PC-3 (cell line): Measurements from ENCODE around the gene MRPS25. TPM values are rescaled to one million over a fixed set of nuclear protein-coding genes. Genes with fewer than 3 reads are reported as not detected.

Experiments used
- ATAC-seq: fragments of 200-7000 bp; cut with Tn5 transposase; 2 replicates; pipeline ENCODE4 v1.9.1; 2020; ENCODE audit warnings: mild to moderate bottlenecking, moderate library complexity
- BruUV-seq: library from RNA; stranded (reverse); fragments of 400-500 nt; replicated peaks from 2 replicates; lab custom pipeline; 2021; lab: Mats Ljungman, UMichigan
- CTCF ChIA-PET: fragments of 300-600 bp; sonication (Branson Sonifier 250); formaldehyde crosslinking; loops from one replicate; lab custom pipeline; 2022; ENCODE audit warnings: antibody characterized with exemption; lab: Charles Lee
- POLR2A ChIA-PET: fragments of 300-600 bp; sonication (Branson Sonifier 250); formaldehyde crosslinking; loops from one replicate; lab custom pipeline; 2022; ENCODE audit warnings: antibody characterized with exemption; ENCODE audit not compliant: unreplicated experiment; lab: Charles Lee
- DNase-seq: peaks from one replicate; pipeline ENCODE4 v3.0.0-alpha.2; 2015
- H2AFZ ChIP-seq: fragments of 300-600 bp; sonication (generic); 2 replicates; pipeline ENCODE4 v1.6.0; 2016; ENCODE audit warnings: antibody characterized with exemption, low read length
- H3F3A ChIP-seq: fragments of 300-600 bp; sonication (generic); one replicate; pipeline ENCODE4 v1.6.0; 2017; ENCODE audit warnings: antibody characterized with exemption, low read length, control low read depth, mild to moderate bottlenecking; ENCODE audit not compliant: unreplicated experiment
- H3K27ac ChIP-seq: fragments of 300-600 bp; sonication (generic); 2 replicates; pipeline ENCODE4 v1.5.1; 2016; ENCODE audit warnings: mild to moderate bottlenecking, low read length
- H3K27me3 ChIP-seq: fragments of 300-600 bp; sonication (generic); 2 replicates; pipeline ENCODE4 v1.6.1; 2016; ENCODE audit warnings: low read length, mixed read lengths
- H3K36me3 ChIP-seq: fragments of 300-600 bp; sonication (generic); 2 replicates; pipeline ENCODE4 v1.6.1; 2016; ENCODE audit warnings: low read depth, mixed run types, low read length, mixed read lengths
- H3K4me1 ChIP-seq: fragments of 300-600 bp; sonication (generic); 2 replicates; pipeline ENCODE4 v1.5.1; 2016; ENCODE audit warnings: low read length; ENCODE audit not compliant: insufficient read depth
- H3K4me2 ChIP-seq: fragments of 300-600 bp; sonication (generic); 2 replicates; pipeline ENCODE4 v1.6.0; 2016; ENCODE audit warnings: low read length
- H3K4me3 ChIP-seq: fragments of 300-600 bp; sonication (generic); 2 replicates; pipeline ENCODE4 v1.5.1; 2016; ENCODE audit warnings: mild to moderate bottlenecking, low read length, mixed read lengths
- H3K79me2 ChIP-seq: fragments of 300-600 bp; sonication (generic); 2 replicates; pipeline ENCODE4 v1.6.1; 2017; ENCODE audit warnings: low read length, mixed read lengths
- H3K9ac ChIP-seq: fragments of 300-600 bp; sonication (generic); 2 replicates; pipeline ENCODE4 v1.6.0; 2016; ENCODE audit warnings: mild to moderate bottlenecking, low read length
- H3K9me2 ChIP-seq: fragments of 300-600 bp; sonication (generic); replicated peaks from 2 replicates; pipeline ENCODE4 v1.6.1; 2016; ENCODE audit warnings: mixed run types, low read length, mixed read lengths
- H3K9me3 ChIP-seq: fragments of 300-600 bp; sonication (generic); 2 replicates; pipeline ENCODE4 v1.6.1; 2016; ENCODE audit warnings: low read length, mixed read lengths
- H4K20me1 ChIP-seq: fragments of 300-600 bp; sonication (generic); 2 replicates; pipeline ENCODE4 v1.6.1; 2016; ENCODE audit warnings: low read length, mixed read lengths
- EZH2 ChIP-seq: fragments of 300-600 bp; sonication (generic); IDR thresholded peaks from one replicate; pipeline ENCODE4 v1.6.1; 2017; ENCODE audit warnings: antibody characterized with exemption, mild to moderate bottlenecking, low read length; ENCODE audit not compliant: unreplicated experiment
- EZH2phosphoT487 ChIP-seq: fragments of 300-600 bp; sonication (generic); IDR thresholded peaks from 2 replicates; pipeline ENCODE4 v1.6.1; 2018; ENCODE audit warnings: mild to moderate bottlenecking, antibody characterized with exemption, low read length, borderline replicate concordance
- intact Hi-C: fragments of 100-400 bp; cut with micrococcal nuclease; formaldehyde crosslinking; loops from 2 replicates; pipeline ENCODE4 v1.9.0; 2023
- total RNA-seq: library from RNA; depleted of rRNA; stranded (reverse); fragments of >200 nt; gene quantifications from 2 replicates; pipeline ENCODE4 v1.2.3, GENCODE V29; 2014
- TF ChIP-seq, protein P1 (sequence below): fragments of 300-600 bp; sonication (generic); conservative IDR thresholded peaks from 2 replicates; pipeline ENCODE4 v1.5.1; 2017; ENCODE audit warnings: antibody characterized with exemption, low read depth, mild to moderate bottlenecking, low read length

The MRPS25 gene
- total RNA-seq, 1 experiment from 2014 or later, result 42.9 TPM

DNA sequence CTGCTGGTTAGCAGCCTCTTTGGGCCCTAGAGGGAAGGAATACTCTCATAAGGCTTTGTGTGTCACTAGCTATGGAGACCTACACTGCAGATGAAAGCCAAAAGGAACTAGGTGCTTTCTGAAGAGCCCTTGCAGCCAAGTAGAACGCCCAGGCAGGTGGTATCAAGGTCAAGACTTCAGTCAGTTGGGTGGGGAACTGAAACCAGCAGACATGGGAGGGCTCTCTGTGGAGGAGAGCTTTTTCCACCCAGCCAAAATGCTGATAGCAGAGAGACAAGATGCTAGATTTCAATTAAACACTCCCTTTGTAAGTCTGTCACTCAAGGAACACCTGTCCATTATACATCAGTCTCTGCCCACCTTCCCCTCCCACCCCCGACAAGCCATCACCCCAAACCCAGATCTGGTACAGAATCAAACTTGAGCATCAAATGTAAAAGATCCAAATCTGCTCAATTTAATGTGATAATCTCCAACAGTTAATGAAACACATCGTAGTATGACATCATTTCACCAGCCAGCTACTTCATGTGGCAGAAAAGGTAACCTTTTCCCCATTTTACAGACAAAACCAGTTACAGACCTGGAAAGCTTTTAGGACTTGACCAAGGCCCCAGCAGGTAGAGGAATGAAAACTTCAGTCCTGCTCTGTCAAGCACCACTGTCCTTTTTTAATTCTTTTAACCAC lies 14.6 kb downstream of the MRPS25 start:
- ATAC-seq, result no peak
- H3K4me3 ChIP-seq, result no peak overlapping the region
- H3K9ac ChIP-seq, result no peak overlapping the region
- H3K27ac ChIP-seq, result no peak overlapping the region
- ChIA-PET CTCF (no interaction called here), POLR2A (no interaction called here)
- H3K36me3 ChIP-seq, result peaks cover 96% of the 10 kb centered on the region
- BruUV-seq, result TSS peak; percentile 3
- no peaks in the 10 kb centered on the region for H3K27me3 ChIP-seq
- H3K9me2 ChIP-seq, result no peaks in the 10 kb centered on the region
- H4K20me1 ChIP-seq, result peaks cover 27% of the 10 kb centered on the region; the same call in 1 of the 2 replicates
- H3K4me2 ChIP-seq, result no peak overlapping the region
- DNase-seq, result no peak
- no peaks in the 10 kb centered on the region for H3K9me3 ChIP-seq
- peaks cover 55% of the 10 kb centered on the region for H3K79me2 ChIP-seq
- peaks cover 2% of the 10 kb centered on the region for H3F3A ChIP-seq
- H3K4me1 ChIP-seq, result no peaks in the 10 kb centered on the region
- H2AFZ ChIP-seq, result no peak overlapping the region
- no peak for TF ChIP-seq EZH2
- no peak for TF ChIP-seq EZH2phosphoT487
- TF ChIP-seq, protein P1, sequence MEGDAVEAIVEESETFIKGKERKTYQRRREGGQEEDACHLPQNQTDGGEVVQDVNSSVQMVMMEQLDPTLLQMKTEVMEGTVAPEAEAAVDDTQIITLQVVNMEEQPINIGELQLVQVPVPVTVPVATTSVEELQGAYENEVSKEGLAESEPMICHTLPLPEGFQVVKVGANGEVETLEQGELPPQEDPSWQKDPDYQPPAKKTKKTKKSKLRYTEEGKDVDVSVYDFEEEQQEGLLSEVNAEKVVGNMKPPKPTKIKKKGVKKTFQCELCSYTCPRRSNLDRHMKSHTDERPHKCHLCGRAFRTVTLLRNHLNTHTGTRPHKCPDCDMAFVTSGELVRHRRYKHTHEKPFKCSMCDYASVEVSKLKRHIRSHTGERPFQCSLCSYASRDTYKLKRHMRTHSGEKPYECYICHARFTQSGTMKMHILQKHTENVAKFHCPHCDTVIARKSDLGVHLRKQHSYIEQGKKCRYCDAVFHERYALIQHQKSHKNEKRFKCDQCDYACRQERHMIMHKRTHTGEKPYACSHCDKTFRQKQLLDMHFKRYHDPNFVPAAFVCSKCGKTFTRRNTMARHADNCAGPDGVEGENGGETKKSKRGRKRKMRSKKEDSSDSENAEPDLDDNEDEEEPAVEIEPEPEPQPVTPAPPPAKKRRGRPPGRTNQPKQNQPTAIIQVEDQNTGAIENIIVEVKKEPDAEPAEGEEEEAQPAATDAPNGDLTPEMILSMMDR, result no peak
- intact Hi-C loops, result no loop called here

DNA sequence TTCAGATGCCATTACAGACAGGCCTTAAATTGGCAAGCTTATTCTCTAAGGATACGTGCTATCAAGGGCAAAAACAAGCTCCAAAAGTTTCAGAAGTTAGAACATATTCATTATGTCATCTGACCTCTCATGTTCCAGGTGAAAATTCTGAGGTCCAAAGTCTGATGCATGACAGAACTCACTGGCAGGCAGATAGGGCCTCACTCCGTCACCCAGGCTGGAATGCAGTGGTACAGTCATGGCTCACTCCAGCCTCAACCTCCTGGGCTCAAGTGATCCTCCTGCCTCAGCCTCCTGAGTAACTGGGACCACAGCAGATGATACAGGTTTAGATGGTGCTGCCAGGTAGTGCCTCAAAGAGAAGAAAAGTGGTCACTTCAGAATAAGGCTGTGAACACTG lies 15.5 kb downstream of the MRPS25 start:
- no peak for DNase-seq
- no peak for TF ChIP-seq EZH2phosphoT487
- TF ChIP-seq, protein P1, result no peak
- no peak for TF ChIP-seq EZH2
- Histone ChIP-seq H3K79me2 (peaks cover 45% of the 10 kb centered on the region), H3K27me3 (no peaks in the 10 kb centered on the region), H3K27ac (no peak overlapping the region), H3K9me3 (no peaks in the 10 kb centered on the region), H3K9ac (no peak overlapping the region), H3K36me3 (peaks cover 95% of the 10 kb centered on the region), H3K4me3 (no peak overlapping the region), H4K20me1 (peaks cover 27% of the 10 kb centered on the region; the same call in 1 of the 2 replicates), H3K4me2 (no peak overlapping the region), H3F3A (peaks cover 2% of the 10 kb centered on the region), H2AFZ (no peak overlapping the region), H3K9me2 (no peaks in the 10 kb centered on the region), H3K4me1 (no peaks in the 10 kb centered on the region)
- intact Hi-C loops, result no loop called here
- BruUV-seq, result no TSS peak
- ChIA-PET POLR2A (no interaction called here), CTCF (no interaction called here)
- ATAC-seq, result no peak

DNA sequence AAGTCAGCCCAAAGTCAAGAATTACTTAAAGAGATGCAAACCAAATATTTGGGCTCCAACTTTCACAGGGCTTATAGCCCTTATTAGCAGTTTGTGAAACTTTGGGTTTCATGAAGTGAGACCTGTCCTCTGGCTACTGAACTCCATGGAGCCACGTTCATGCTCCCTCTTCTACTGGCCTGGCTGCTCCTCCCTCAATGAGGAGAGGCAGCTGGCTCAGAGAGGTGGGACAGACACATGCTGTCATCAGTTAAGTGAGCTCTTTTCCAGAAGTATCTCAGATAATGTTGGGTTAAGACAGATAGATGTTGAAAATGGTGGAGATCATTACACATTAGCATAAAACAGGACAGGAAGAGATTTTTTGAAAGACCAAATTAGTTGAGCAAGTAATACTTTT lies 19.4 kb downstream of the MRPS25 start:
- Histone ChIP-seq H3K9ac (no peak overlapping the region), H3K4me2 (no peak overlapping the region), H3K79me2 (peaks cover 7% of the 10 kb centered on the region), H3K4me3 (no peak overlapping the region), H3K9me3 (no peaks in the 10 kb centered on the region), H2AFZ (no peak overlapping the region), H3K27ac (no peak overlapping the region), H3F3A (peaks cover 2% of the 10 kb centered on the region), H3K36me3 (peaks cover 97% of the 10 kb centered on the region), H3K4me1 (no peaks in the 10 kb centered on the region), H4K20me1 (peaks cover 22% of the 10 kb centered on the region), H3K9me2 (no peaks in the 10 kb centered on the region), H3K27me3 (no peaks in the 10 kb centered on the region)
- no TSS peak for BruUV-seq
- POLR2A ChIA-PET, result no interaction called here
- TF ChIP-seq EZH2, result no peak
- TF ChIP-seq EZH2phosphoT487, result no peak
- TF ChIP-seq, protein P1, result no peak
- ATAC-seq, result no peak
- intact Hi-C loops, result no loop called here
- DNase-seq, result no peak
- CTCF ChIA-PET, result no interaction called here
